Stimulated activated memory B cell treated with anti-CD40 and anti-IgM and Interleukin-4, amounts not matched to agents 10 μg/mL and 1 μg/mL and 100 μg/mL, for 72 hours (primary cell): ENCODE measurements around the gene LMF2.
A peak's percentile ranks its signal among the peaks of the same experiment; 100 is the strongest.

ENCODE experiments used
- ATAC-seq: fragments of 150-1000 bp; cut with Tn5 transposase; 2 replicates; pipeline ENCODE4 v1.10.0; 2021
- H3K27ac Mint-ChIP-seq: one replicate; pipeline ENCODE4 v1.8.0; 2022; ENCODE audit warnings: mild to moderate bottlenecking, mixed read lengths
- H3K27me3 Mint-ChIP-seq: one replicate; pipeline ENCODE4 v1.8.0; 2022; ENCODE audit warnings: mixed read lengths
- H3K36me3 Mint-ChIP-seq: one replicate; pipeline ENCODE4 v1.8.0; 2022; ENCODE audit warnings: mixed read lengths
- H3K4me1 Mint-ChIP-seq: one replicate; pipeline ENCODE4 v1.8.0; 2022; ENCODE audit warnings: mixed read lengths
- H3K4me3 Mint-ChIP-seq: one replicate; pipeline ENCODE4 v1.8.0; 2022; ENCODE audit warnings: mild to moderate bottlenecking, moderate library complexity, mixed read lengths
- H3K9me3 Mint-ChIP-seq: one replicate; pipeline ENCODE4 v1.8.0; 2022; ENCODE audit warnings: mixed read lengths

The LMF2 gene

DNA sequence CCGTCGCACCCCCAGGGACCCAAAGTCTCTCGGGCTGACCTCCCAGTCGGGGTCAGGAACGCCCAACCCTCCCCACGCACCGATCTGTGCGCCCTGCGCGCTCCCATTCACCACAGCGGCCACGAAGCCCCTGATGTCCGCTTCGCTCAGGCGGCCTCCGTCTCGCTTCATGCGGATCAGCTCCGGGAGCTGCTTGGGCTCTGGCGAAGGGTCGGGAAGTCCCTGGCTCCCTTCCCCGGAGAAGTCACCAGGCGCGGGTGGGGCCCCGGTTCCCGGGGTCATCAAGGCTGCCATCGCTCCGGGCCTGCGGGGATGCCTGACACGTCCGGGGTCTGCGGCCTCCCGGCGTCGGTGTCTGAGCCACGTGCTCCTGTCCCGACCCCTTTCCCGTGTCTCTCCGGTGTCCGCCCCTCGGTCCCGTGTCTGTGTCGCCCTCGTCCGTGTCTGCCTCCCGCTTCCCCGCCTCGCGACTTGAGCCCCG lies 22.0 kb upstream of the LMF2 start:
- peak overlapping the region; percentile 100 for H3K27ac Mint-ChIP-seq
- no peaks in the 10 kb centered on the region for H3K27me3 Mint-ChIP-seq
- peak overlapping the region; percentile 97 for H3K4me3 Mint-ChIP-seq
- ATAC-seq = no peak
- H3K4me1 Mint-ChIP-seq = peaks cover 57% of the 10 kb centered on the region
- H3K36me3 Mint-ChIP-seq = peaks cover 18% of the 10 kb centered on the region
- H3K9me3 Mint-ChIP-seq = no peaks in the 10 kb centered on the region

GRCh38 chr22:50528682-50529415 lies 21.3 kb upstream of the LMF2 start:
- Mint-ChIP-seq H3K9me3 (no peaks in the 10 kb centered on the region), H3K27ac (peak overlapping the region; percentile 100), H3K36me3 (peaks cover 21% of the 10 kb centered on the region), H3K4me1 (peaks cover 56% of the 10 kb centered on the region), H3K27me3 (no peaks in the 10 kb centered on the region), H3K4me3 (peak overlapping the region; percentile 97)
- no peak for ATAC-seq

DNA sequence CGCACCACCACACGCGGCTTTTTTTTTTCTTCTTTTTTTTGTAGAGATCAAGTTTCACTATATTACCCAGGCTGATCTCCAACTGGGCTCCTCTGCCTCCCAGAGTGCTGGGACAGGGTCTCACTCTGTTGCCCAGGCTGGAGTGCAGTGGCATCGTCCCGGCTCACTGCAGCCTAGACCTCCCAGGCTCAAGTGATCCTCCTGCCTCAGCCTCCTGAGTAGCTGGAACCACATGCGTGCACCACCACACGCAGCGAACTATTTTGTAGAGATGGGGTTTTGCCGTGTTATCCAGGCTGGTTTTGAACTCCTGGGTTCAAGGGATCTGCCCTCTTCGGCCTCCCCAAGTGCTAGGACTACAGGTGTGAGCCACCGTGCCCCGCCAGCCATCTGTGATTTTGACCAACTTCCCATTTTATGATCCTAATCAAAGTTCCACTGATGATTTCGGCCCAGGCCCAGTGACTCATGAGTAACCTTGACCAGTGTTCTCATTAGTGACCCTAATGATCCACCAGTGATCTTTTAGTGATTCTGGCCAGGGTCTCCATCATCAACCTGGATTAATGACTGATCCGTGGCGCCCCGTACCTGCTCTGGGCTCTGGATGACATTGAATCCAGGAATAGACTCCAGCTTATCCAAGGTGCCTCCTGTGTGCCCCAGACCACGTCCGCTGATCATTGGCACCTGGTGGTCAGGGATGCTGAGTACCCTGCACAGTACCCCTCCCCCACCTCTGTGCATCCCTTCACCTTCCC lies 20.6 kb upstream of the LMF2 start:
- peak overlapping the region; percentile 100 for H3K27ac Mint-ChIP-seq
- peaks cover 21% of the 10 kb centered on the region for H3K36me3 Mint-ChIP-seq
- no peak for ATAC-seq
- peaks cover 48% of the 10 kb centered on the region for H3K4me1 Mint-ChIP-seq
- no peaks in the 10 kb centered on the region for H3K27me3 Mint-ChIP-seq
- peak overlapping the region; percentile 97 for H3K4me3 Mint-ChIP-seq
- no peaks in the 10 kb centered on the region for H3K9me3 Mint-ChIP-seq

DNA sequence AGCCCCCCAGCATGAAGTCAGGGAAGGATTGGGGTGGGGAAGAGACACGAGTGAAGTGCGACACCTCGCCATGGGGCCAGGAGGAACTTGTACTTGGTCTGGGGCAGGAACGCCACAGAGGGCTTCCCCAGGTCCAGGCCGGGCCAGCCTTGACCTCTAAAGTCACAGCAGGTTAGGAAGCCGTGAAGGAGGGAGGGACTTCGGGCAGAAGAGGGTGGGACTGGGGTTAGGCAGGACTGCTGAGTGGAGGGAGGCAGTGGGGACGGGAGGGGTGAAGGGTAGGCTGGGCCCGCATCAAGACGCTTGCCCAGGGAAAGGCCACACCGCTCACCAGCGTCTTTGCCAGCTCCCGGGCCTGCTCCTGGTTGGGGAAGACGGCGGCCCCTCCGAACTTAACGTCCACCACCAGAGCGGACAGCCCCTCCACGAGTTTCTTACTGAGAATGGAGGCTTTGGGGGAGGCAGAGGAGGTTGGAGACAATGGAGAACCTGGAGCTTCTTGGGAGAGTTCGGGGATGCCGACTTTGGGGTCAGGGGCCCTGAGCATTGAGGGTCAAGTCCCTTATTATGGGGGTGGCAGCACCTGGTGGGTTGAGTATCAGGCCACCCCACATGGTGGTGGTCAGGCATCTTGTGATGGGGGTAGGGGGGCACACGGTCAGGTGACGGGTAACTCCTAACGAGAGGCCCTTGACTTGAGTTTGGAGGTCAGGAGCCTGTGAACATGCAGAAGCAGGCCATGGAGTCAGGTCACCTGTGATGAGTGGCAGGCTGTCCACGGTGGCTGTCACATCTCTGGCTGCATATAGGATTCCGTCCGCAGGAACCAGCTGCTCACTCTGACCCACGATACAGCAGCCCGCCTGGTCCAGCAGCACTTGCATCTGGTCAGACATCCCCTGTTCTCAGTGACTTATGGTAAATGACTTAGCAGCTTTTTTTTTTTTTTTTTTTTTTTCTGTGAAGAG lies 19.6 kb upstream of the LMF2 start:
- Mint-ChIP-seq H3K9me3 (no peaks in the 10 kb centered on the region), H3K27me3 (no peaks in the 10 kb centered on the region), H3K36me3 (peaks cover 24% of the 10 kb centered on the region), H3K4me3 (peak overlapping the region; percentile 97), H3K27ac (peak overlapping the region; percentile 100), H3K4me1 (peaks cover 40% of the 10 kb centered on the region)
- ATAC-seq = peak; percentile 2

GRCh38 chr22:50526108-50526833 lies 18.8 kb upstream of the LMF2 start:
- peak; percentile 56 for ATAC-seq
- Mint-ChIP-seq H3K9me3 (no peaks in the 10 kb centered on the region), H3K36me3 (peaks cover 29% of the 10 kb centered on the region), H3K4me3 (peak overlapping the region; percentile 97), H3K4me1 (peaks cover 40% of the 10 kb centered on the region), H3K27ac (peak overlapping the region; percentile 100), H3K27me3 (no peaks in the 10 kb centered on the region)

GRCh38 chr22:50525858-50526107 lies 18.3 kb upstream of the LMF2 start:
- Mint-ChIP-seq H3K36me3 (peaks cover 34% of the 10 kb centered on the region), H3K27ac (peak overlapping the region; percentile 100), H3K9me3 (no peaks in the 10 kb centered on the region), H3K4me3 (peak overlapping the region; percentile 97), H3K4me1 (peaks cover 40% of the 10 kb centered on the region), H3K27me3 (no peaks in the 10 kb centered on the region)
- no peak for ATAC-seq

DNA sequence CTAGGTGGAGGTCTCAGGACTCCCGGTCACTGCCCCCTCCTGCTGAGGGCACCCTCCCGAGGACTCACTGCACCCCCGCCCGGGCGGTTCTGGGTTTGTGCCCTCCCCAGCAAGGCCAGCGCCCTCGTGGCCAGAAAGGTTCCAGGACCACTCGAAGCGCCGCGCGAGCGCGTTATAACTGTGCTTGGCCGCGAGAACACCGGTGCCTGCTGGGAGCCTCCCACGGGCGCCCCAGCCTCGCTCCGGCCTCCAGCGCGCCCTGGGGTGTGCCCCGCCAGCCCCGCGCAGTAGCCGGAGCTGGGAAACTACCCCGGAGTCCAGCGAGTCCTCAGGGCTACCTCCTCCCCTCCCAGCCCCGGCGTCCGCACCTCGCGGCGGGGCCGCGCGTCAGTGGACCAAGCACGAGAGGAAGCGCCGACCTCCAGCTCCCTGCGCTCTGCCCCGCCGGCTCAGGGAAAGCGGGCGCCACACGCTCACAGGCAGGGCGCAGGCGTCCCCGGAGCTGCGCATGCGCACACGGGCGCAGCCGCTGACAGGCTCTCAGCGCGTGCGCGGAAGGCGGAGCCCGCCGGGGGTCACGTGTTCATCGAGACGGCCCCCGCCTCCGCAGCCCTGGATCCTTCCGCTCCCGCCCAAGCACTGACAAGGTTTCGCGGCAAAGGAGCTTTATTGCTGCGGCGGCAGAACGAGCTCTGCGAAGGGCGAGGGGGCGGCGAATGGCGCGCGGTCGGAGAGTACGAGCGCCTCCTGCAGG lies 17.8 kb upstream of the LMF2 start, which contains the start of gene SCO2:
TSS of gene SCO2 (minus strand) at position 495 of the 754 bp plus-strand sequence. CDS start 1,187 bp downstream, outside the sequence.
- ATAC-seq = peak; percentile 74
- Mint-ChIP-seq H3K27ac (peak within 1 kb of the TSS; percentile 100), H3K27me3 (no peaks in the 10 kb centered on the region), H3K9me3 (no peaks in the 10 kb centered on the region), H3K36me3 (peaks cover 39% of the 10 kb centered on the region), H3K4me1 (peaks cover 40% of the 10 kb centered on the region), H3K4me3 (peak within 1 kb of the TSS; percentile 97)

- Mint-ChIP-seq H3K9me3 (no peaks in the 10 kb centered on the region), H3K27me3 (no peaks in the 10 kb centered on the region), H3K4me3 (peak overlapping the region; percentile 97), H3K36me3 (peaks cover 45% of the 10 kb centered on the region), H3K27ac (peak overlapping the region; percentile 100), H3K4me1 (peaks cover 40% of the 10 kb centered on the region)
- no peak for ATAC-seq
Observed at GRCh38 chr22:50524676-50525103, 17.2 kb upstream of the LMF2 start.

- H3K36me3 Mint-ChIP-seq = peaks cover 49% of the 10 kb centered on the region
- no peaks in the 10 kb centered on the region for H3K9me3 Mint-ChIP-seq
- peaks cover 39% of the 10 kb centered on the region for H3K4me1 Mint-ChIP-seq
- H3K27ac Mint-ChIP-seq = peak overlapping the region; percentile 100
- ATAC-seq = no peak
- no peaks in the 10 kb centered on the region for H3K27me3 Mint-ChIP-seq
- H3K4me3 Mint-ChIP-seq = peak overlapping the region; percentile 97
Observed at GRCh38 chr22:50523806-50524675, 16.5 kb upstream of the LMF2 start.

DNA sequence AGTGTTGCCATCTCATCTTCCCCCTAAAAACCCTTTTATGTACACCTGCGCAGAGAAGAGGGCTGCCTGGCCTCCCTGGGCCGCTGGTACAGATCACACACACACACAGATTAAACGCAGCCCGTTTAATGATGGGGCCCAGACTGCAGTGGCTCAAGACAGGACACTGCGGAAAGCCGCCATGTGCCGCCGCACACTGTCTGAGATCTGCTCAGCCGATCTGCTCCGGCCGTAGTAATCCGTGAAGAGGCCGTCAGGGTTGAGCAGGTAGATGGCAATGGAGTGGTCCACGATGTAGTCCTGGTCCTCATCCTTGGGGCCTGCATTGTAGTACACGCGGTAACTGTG lies 15.9 kb upstream of the LMF2 start:
- peaks cover 33% of the 10 kb centered on the region for H3K4me1 Mint-ChIP-seq
- no peak for ATAC-seq
- peak overlapping the region; percentile 24 for H3K4me3 Mint-ChIP-seq
- no peak overlapping the region for H3K27ac Mint-ChIP-seq
- no peaks in the 10 kb centered on the region for H3K27me3 Mint-ChIP-seq
- H3K9me3 Mint-ChIP-seq = no peaks in the 10 kb centered on the region
- H3K36me3 Mint-ChIP-seq = peaks cover 44% of the 10 kb centered on the region

DNA sequence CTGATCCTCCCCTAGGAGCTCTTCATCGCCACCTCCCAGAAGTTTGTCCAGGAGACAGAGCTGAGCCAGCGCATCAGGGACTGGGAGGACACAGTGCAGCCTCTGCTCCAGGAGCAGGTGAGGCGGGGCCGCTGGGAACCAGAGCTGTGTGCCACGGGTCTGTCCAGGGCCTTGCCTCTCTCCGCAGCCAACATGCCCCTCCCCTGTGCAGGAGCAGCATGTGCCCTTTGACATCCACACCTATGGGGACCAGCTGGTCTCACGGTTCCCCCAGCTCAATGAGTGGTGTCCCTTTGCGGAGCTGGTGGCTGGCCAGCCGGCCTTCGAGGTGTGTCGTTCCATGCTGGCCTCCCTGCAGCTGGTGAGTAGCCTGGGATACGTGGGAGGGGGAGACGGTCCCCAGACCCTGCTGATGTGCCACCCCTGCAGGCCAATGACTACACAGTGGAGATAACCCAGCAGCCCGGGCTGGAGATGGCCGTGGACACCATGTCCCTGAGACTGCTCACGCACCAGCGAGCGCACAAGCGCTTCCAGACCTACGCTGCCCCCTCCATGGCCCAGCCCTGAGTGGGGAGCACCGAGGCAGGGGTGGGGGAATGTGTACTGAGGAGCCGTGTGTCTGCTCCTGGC lies 15.4 kb upstream of the LMF2 start:
- no peaks in the 10 kb centered on the region for H3K27me3 Mint-ChIP-seq
- H3K4me1 Mint-ChIP-seq = peaks cover 28% of the 10 kb centered on the region
- peak overlapping the region; percentile 24 for H3K4me3 Mint-ChIP-seq
- H3K36me3 Mint-ChIP-seq = peaks cover 44% of the 10 kb centered on the region
- no peaks in the 10 kb centered on the region for H3K9me3 Mint-ChIP-seq
- H3K27ac Mint-ChIP-seq = no peak overlapping the region
- ATAC-seq = no peak

GRCh38 chr22:50522208-50522805 lies 14.8 kb upstream of the LMF2 start:
- no peaks in the 10 kb centered on the region for H3K27me3 Mint-ChIP-seq
- H3K36me3 Mint-ChIP-seq = peaks cover 47% of the 10 kb centered on the region
- no peak for ATAC-seq
- no peak overlapping the region for H3K27ac Mint-ChIP-seq
- peaks cover 22% of the 10 kb centered on the region for H3K4me1 Mint-ChIP-seq
- peak overlapping the region; percentile 44 for H3K4me3 Mint-ChIP-seq
- H3K9me3 Mint-ChIP-seq = no peaks in the 10 kb centered on the region
